IMR-90 (cell line): ENCODE results near the gene SVBP. TPM values are rescaled to one million over a fixed set of nuclear protein-coding genes. Genes with fewer than 3 reads are reported as not detected.

Source experiments
- ATAC-seq: fragments of 200-7000 bp; cut with Tn5 transposase; 2 replicates; pipeline ENCODE4 v1.9.1; 2020; ENCODE audit warnings: low read depth, mild to moderate bottlenecking, moderate library complexity
- BruUV-seq: library from RNA; stranded (reverse); fragments of 400-500 nt; replicated peaks from 2 replicates; lab custom pipeline; 2021; lab: Mats Ljungman, UMichigan
- CTCF ChIA-PET: fragments of 300-600 bp; formaldehyde crosslinking; extraction: SDS; loops from one replicate; lab custom pipeline; 2021; ENCODE audit warnings: antibody characterized with exemption; lab: Yijun Ruan, JAX
- POLR2A ChIA-PET: fragments of 300-600 bp; sonication (Branson Sonifier 250); formaldehyde crosslinking; loops from one replicate; lab custom pipeline; 2022; ENCODE audit warnings: antibody characterized with exemption; ENCODE audit not compliant: unreplicated experiment; lab: Charles Lee
- DNase-seq: peaks from one replicate; pipeline ENCODE4 v3.0.0; 2013
- H2AFZ ChIP-seq: replicated peaks from 2 replicates; pipeline ENCODE3; 2013; ENCODE audit warnings: low read length, mild to moderate bottlenecking; ENCODE audit not compliant: poor library complexity
- H2AK5ac ChIP-seq: 2 replicates; pipeline ENCODE4 v1.6.1; 2013; ENCODE audit warnings: low read depth, low read length, inconsistent platforms
- H2AK9ac ChIP-seq: replicated peaks from 2 replicates; pipeline ENCODE3; 2013; ENCODE audit warnings: mild to moderate bottlenecking, low read depth, low read length, moderate library complexity; ENCODE audit not compliant: poor library complexity
- H2BK120ac ChIP-seq: 2 replicates; pipeline ENCODE4 v1.6.1; 2013; ENCODE audit warnings: low read depth, low read length, inconsistent platforms
- H2BK15ac ChIP-seq: 3 replicates; pipeline ENCODE4 v1.6.1; 2013; ENCODE audit warnings: low read depth, low read length, inconsistent platforms
- H2BK20ac ChIP-seq: 2 replicates; pipeline ENCODE4 v1.6.1; 2013; ENCODE audit warnings: low read depth, mild to moderate bottlenecking, inconsistent platforms, low read length, moderate library complexity
- H2BK5ac ChIP-seq: 2 replicates; pipeline ENCODE4 v1.6.1; 2013; ENCODE audit warnings: mild to moderate bottlenecking, low read depth, low read length, inconsistent platforms; ENCODE audit not compliant: poor library complexity, severe bottlenecking
- H3K14ac ChIP-seq: replicated peaks from 2 replicates; pipeline ENCODE4 v1.6.1; 2013; ENCODE audit warnings: low read depth, low read length, inconsistent platforms
- H3K18ac ChIP-seq: 2 replicates; pipeline ENCODE4 v1.6.1; 2013; ENCODE audit warnings: low read depth, low read length, control low read depth
- H3K23ac ChIP-seq: 2 replicates; pipeline ENCODE4 v1.6.1; 2013; ENCODE audit warnings: low read depth, low read length, inconsistent platforms
- H3K27ac ChIP-seq: 2 replicates; pipeline ENCODE4 v1.5.1; 2013; ENCODE audit warnings: mild to moderate bottlenecking, control low read depth, low read length; ENCODE audit not compliant: insufficient read depth
- H3K27me3 ChIP-seq: 2 replicates; pipeline ENCODE4 v1.6.1; 2013; ENCODE audit warnings: low read length; ENCODE audit not compliant: control insufficient read depth, insufficient read depth
- H3K36me3 ChIP-seq: 2 replicates; pipeline ENCODE4 v1.6.1; 2013; ENCODE audit warnings: low read length, mixed read lengths; ENCODE audit not compliant: control insufficient read depth, insufficient read depth
- H3K4ac ChIP-seq: 2 replicates; pipeline ENCODE4 v1.6.1; 2013; ENCODE audit warnings: low read depth, low read length, inconsistent platforms
- H3K4me1 ChIP-seq: 2 replicates; pipeline ENCODE4 v1.6.1; 2013; ENCODE audit warnings: low read length, mixed read lengths; ENCODE audit not compliant: control insufficient read depth, insufficient read depth
- H3K4me2 ChIP-seq: 2 replicates; pipeline ENCODE4 v1.6.1; 2013; ENCODE audit warnings: low read depth, mild to moderate bottlenecking, control low read depth, low read length, moderate library complexity
- H3K4me3 ChIP-seq: 2 replicates; pipeline ENCODE4 v1.5.1; 2013; ENCODE audit warnings: low read depth, mild to moderate bottlenecking, control low read depth, low read length, moderate library complexity; ENCODE audit not compliant: insufficient read depth
- H3K56ac ChIP-seq: 2 replicates; pipeline ENCODE4 v1.6.1; 2013; ENCODE audit warnings: low read length, inconsistent platforms; ENCODE audit not compliant: insufficient read depth; ENCODE audit errors: extremely low read depth
- H3K79me1 ChIP-seq, 2 experiments: 2 replicates each; pipeline ENCODE4 v1.6.1; 2013; ENCODE audit warnings: low read length in 2 of 2, inconsistent platforms in 1 of 2, low read depth in 1 of 2
- H3K9ac ChIP-seq: 2 replicates; pipeline ENCODE4 v1.6.1; 2013; ENCODE audit warnings: low read depth, low read length, control low read depth
- H3K9me1 ChIP-seq: 2 replicates; pipeline ENCODE4 v1.6.1; 2013; ENCODE audit warnings: low read length, inconsistent platforms; ENCODE audit not compliant: insufficient read depth
- H3K9me3 ChIP-seq: 2 replicates; pipeline ENCODE4 v1.6.1; 2013; ENCODE audit warnings: low read length; ENCODE audit not compliant: control insufficient read depth, insufficient read depth
- H4K20me1 ChIP-seq: 2 replicates; pipeline ENCODE4 v1.6.1; 2013; ENCODE audit warnings: low read length, inconsistent platforms; ENCODE audit not compliant: insufficient read depth
- H4K5ac ChIP-seq: 2 replicates; pipeline ENCODE4 v1.6.1; 2013; ENCODE audit warnings: mild to moderate bottlenecking, low read depth, low read length, control low read depth
- H4K8ac ChIP-seq, 2 experiments: 2 replicates each; pipeline ENCODE4 v1.6.1; 2013; ENCODE audit warnings: low read depth in 2 of 2, low read length in 2 of 2, control low read depth in 1 of 2, inconsistent platforms in 1 of 2
- H4K91ac ChIP-seq: 2 replicates; pipeline ENCODE4 v1.6.1; 2013; ENCODE audit warnings: low read depth, low read length, inconsistent platforms; ENCODE audit not compliant: insufficient read depth
- BHLHE40 ChIP-seq: fragments of 150-350 bp; IDR thresholded peaks from 2 replicates; pipeline ENCODE4 v1.6.1; 2016; ENCODE audit warnings: mild to moderate bottlenecking, low read depth, low read length
- MAFK ChIP-seq: IDR thresholded peaks from 2 replicates; pipeline ENCODE4 v1.6.1; 2012; ENCODE audit warnings: low read depth, low read length, improper control_type of control experiment
- MAZ ChIP-seq: IDR thresholded peaks from 2 replicates; pipeline ENCODE4 v1.6.1; 2012; ENCODE audit warnings: low read depth, mild to moderate bottlenecking, low read length, improper control_type of control experiment, moderate library complexity, borderline replicate concordance
- MXI1 ChIP-seq: IDR thresholded peaks from 2 replicates; pipeline ENCODE4 v1.6.1; 2012; ENCODE audit warnings: low read depth, mild to moderate bottlenecking, low read length, moderate library complexity, borderline replicate concordance
- NFE2L2 ChIP-seq: fragments of 150-350 bp; IDR thresholded peaks from 2 replicates; pipeline ENCODE4 v1.6.1; 2016; ENCODE audit warnings: low read depth, mild to moderate bottlenecking, low read length
- POLR2A ChIP-seq: IDR thresholded peaks from 2 replicates; pipeline ENCODE4 v1.6.1; 2012; ENCODE audit warnings: mild to moderate bottlenecking, low read depth, low read length
- RAD21 ChIP-seq: IDR thresholded peaks from 2 replicates; pipeline ENCODE4 v1.6.1; 2012; ENCODE audit warnings: low read length, improper control_type of control experiment
- RCOR1 ChIP-seq: IDR thresholded peaks from 2 replicates; pipeline ENCODE4 v1.6.1; 2012; ENCODE audit warnings: mild to moderate bottlenecking, low read length, improper control_type of control experiment; ENCODE audit not compliant: insufficient replicate concordance
- RFX5 ChIP-seq: IDR thresholded peaks from 2 replicates; pipeline ENCODE4 v1.8.0; 2012; ENCODE audit warnings: low read depth, mild to moderate bottlenecking, low read length, moderate library complexity
- SMC3 ChIP-seq: fragments of 150-350 bp; IDR thresholded peaks from 2 replicates; pipeline ENCODE4 v1.6.1; 2016; ENCODE audit warnings: low read depth, mild to moderate bottlenecking, antibody characterized with exemption, low read length, moderate library complexity
- WGBS, 2 experiments: methylation state at CpG; one replicate each; pipeline versions ENCODE4 v1.1.5 to v1.1.7; 2013; ENCODE audit warnings: missing lambda C conversion rate in 2 of 2; ENCODE audit not compliant: insufficient read length in 1 of 2; ENCODE audit errors: extremely low coverage in 2 of 2; 5-methylcytosine and 5-hydroxymethylcytosine counted together
- dilution Hi-C: fragments of 300-500 bp; cut with HindIII; formaldehyde crosslinking; loops from one replicate; pipeline ENCODE4 v1.14.3; 2018; ENCODE audit warnings: low sequenced_read_pairs; ENCODE audit not compliant: unreplicated experiment
- in situ Hi-C: fragments of 300-500 bp; cut with MboI; formaldehyde crosslinking; loops from 3 replicates; pipeline ENCODE4 v1.14.3; 2019; ENCODE audit warnings: low sequenced_read_pairs, inconsistent platforms, mixed read lengths
- intact Hi-C: fragments of 100-400 bp; cut with micrococcal nuclease; formaldehyde crosslinking; loops from 2 replicates; pipeline ENCODE4 v1.10.0; 2022
- polyA plus RNA-seq, 3 experiments: library from polyadenylated mRNA; depleted of rRNA; stranded (reverse); fragments of >200 nt; gene quantifications; 2 replicates each; pipeline ENCODE4 v1.2.3, GENCODE V29; 2012; ENCODE audit warnings: low replicate concordance in 1 of 3
- total RNA-seq: library from RNA; depleted of rRNA; stranded (reverse); fragments of >200 nt; gene quantifications from 2 replicates; pipeline ENCODE4 v1.2.3, GENCODE V29; 2012
- TF ChIP-seq, protein P1 (sequence below): conservative IDR thresholded peaks from 2 replicates; pipeline ENCODE4 v1.5.1; 2012; ENCODE audit warnings: mild to moderate bottlenecking, low read depth, low read length, improper control_type of control experiment
- TF ChIP-seq, protein P2 (sequence below): fragments of 150-350 bp; IDR thresholded peaks from 2 replicates; pipeline ENCODE4 v1.6.1; 2016; ENCODE audit warnings: low read depth, mild to moderate bottlenecking, low read length, moderate library complexity, borderline replicate concordance

The SVBP gene
- total and polyA plus RNA-seq, 2 of the 4 experiments (the other 2 are of a cell fraction) = 9.7 to 11.5 TPM

DNA sequence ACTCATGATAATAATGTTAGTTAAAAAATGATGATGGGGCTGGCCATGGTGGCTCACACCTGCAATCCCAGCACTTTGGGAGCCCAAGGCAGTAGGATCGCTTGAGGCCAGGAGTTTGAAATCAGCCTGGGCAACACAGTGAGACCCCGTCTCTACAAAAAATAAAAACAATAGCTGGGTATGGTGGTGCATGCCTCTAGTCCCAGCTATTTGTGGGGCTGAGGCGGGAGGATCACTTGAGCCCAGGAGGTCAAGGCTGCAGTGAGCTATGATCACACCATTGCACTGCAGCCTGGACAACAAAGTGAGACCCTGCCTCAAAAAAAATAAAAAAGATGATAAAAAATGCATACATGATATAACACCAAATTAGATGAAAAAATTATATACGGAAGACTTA is 55.6 kb downstream of the SVBP start:
- Histone ChIP-seq H2AK9ac (no peak overlapping the region), H2BK20ac (no peak overlapping the region), H4K5ac (no peak overlapping the region), H2BK120ac (no peak overlapping the region), H3K4me2 (no peak overlapping the region), H3K23ac (no peak overlapping the region), H4K20me1 (peaks cover 32% of the 10 kb centered on the region), H3K27me3 (no peaks in the 10 kb centered on the region), H3K27ac (no peak overlapping the region), H2BK15ac (no peak overlapping the region), H3K18ac (no peak overlapping the region), H3K14ac (no peak overlapping the region), H3K9me1 (peaks cover 7% of the 10 kb centered on the region), H3K9ac (no peak overlapping the region), H2BK5ac (no peak overlapping the region), H2AK5ac (no peak overlapping the region), H3K9me3 (no peaks in the 10 kb centered on the region), H2AFZ (no peak overlapping the region), H3K4ac (no peak overlapping the region), H3K79me1 (peaks cover 21 to 34% of the 10 kb centered on the region in 2 experiments), H3K36me3 (peaks cover 31% of the 10 kb centered on the region), H3K56ac (no peak overlapping the region), H3K4me1 (no peaks in the 10 kb centered on the region; the same call in 1 of the 2 replicates), H3K4me3 (no peak overlapping the region), H4K8ac (no peak overlapping the region), H4K91ac (no peak overlapping the region)
- in situ Hi-C loops (no loop called here), intact Hi-C loops (loop anchor here (10.0 kb wide), 1 partner anchor 427 kb away; the partner anchor contains the start of gene FOXJ3), dilution Hi-C loops (no loop called here)
- TF ChIP-seq RAD21 (no peak), POLR2A (no peak), NFE2L2 (no peak), RCOR1 (no peak), RFX5 (no peak), SMC3 (no peak), MXI1 (no peak), MAZ (no peak), MAFK (no peak), BHLHE40 (no peak)
- TF ChIP-seq, protein P1, sequence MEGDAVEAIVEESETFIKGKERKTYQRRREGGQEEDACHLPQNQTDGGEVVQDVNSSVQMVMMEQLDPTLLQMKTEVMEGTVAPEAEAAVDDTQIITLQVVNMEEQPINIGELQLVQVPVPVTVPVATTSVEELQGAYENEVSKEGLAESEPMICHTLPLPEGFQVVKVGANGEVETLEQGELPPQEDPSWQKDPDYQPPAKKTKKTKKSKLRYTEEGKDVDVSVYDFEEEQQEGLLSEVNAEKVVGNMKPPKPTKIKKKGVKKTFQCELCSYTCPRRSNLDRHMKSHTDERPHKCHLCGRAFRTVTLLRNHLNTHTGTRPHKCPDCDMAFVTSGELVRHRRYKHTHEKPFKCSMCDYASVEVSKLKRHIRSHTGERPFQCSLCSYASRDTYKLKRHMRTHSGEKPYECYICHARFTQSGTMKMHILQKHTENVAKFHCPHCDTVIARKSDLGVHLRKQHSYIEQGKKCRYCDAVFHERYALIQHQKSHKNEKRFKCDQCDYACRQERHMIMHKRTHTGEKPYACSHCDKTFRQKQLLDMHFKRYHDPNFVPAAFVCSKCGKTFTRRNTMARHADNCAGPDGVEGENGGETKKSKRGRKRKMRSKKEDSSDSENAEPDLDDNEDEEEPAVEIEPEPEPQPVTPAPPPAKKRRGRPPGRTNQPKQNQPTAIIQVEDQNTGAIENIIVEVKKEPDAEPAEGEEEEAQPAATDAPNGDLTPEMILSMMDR = no peak
- TF ChIP-seq, protein P2, sequence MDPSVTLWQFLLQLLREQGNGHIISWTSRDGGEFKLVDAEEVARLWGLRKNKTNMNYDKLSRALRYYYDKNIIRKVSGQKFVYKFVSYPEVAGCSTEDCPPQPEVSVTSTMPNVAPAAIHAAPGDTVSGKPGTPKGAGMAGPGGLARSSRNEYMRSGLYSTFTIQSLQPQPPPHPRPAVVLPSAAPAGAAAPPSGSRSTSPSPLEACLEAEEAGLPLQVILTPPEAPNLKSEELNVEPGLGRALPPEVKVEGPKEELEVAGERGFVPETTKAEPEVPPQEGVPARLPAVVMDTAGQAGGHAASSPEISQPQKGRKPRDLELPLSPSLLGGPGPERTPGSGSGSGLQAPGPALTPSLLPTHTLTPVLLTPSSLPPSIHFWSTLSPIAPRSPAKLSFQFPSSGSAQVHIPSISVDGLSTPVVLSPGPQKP = no peak
- whole genome bisulfite sequencing, 2 experiments = no CpG with 5 or more reads among the region's 4 CpGs
- no TSS peak for BruUV-seq
- ATAC-seq = no peak
- CTCF ChIA-PET = no interaction called here
- POLR2A ChIA-PET = interaction anchor here (0.6 kb wide), 1 partner anchor 39 kb away, joined by 5 read pairs; no protein-coding TSS in a partner anchor
- no peak for DNase-seq
